Hepatocyte (in vitro differentiated cells): ENCODE measurements around the gene TH.

Source experiments
- EZH2 ChIP-seq: fragments of 200-600 bp; sonication (generic); IDR thresholded peaks from 2 replicates; pipeline ENCODE4 v1.6.1; 2016; ENCODE audit warnings: antibody characterized with exemption, mild to moderate bottlenecking, borderline replicate concordance
- TF ChIP-seq, protein P1 (sequence below): fragments of 200-600 bp; sonication (generic); IDR thresholded peaks from 2 replicates; pipeline ENCODE4 v1.5.1; 2016; ENCODE audit warnings: antibody characterized with exemption, mild to moderate bottlenecking; ENCODE audit not compliant: poor library complexity

GRCh38 chr11:2164861-2165555 lies 6.6 kb downstream of the TH start:
- TF ChIP-seq, protein P1, sequence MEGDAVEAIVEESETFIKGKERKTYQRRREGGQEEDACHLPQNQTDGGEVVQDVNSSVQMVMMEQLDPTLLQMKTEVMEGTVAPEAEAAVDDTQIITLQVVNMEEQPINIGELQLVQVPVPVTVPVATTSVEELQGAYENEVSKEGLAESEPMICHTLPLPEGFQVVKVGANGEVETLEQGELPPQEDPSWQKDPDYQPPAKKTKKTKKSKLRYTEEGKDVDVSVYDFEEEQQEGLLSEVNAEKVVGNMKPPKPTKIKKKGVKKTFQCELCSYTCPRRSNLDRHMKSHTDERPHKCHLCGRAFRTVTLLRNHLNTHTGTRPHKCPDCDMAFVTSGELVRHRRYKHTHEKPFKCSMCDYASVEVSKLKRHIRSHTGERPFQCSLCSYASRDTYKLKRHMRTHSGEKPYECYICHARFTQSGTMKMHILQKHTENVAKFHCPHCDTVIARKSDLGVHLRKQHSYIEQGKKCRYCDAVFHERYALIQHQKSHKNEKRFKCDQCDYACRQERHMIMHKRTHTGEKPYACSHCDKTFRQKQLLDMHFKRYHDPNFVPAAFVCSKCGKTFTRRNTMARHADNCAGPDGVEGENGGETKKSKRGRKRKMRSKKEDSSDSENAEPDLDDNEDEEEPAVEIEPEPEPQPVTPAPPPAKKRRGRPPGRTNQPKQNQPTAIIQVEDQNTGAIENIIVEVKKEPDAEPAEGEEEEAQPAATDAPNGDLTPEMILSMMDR: no peak
- no peak for TF ChIP-seq EZH2
